Measurements from ENCODE around the gene SAMD14. TPM values are rescaled to one million over a fixed set of nuclear protein-coding genes. Genes with fewer than 3 reads are reported as not detected.
A peak's percentile ranks its signal among the peaks of the same experiment; 100 is the strongest.

The SAMD14 gene
- total RNA-seq, 2 experiments from 2014 or later, result 0.47 to 1.3 TPM

GRCh38 chr17:50152736-50153135 is 22.8 kb upstream of the SAMD14 start:
- Mint-ChIP-seq H3K9me3 (no peaks in the 10 kb centered on the region), H3K27me3 (no peaks in the 10 kb centered on the region)

GRCh38 chr17:50151937-50152547 is 22.1 kb upstream of the SAMD14 start:
- H3K4me1 Mint-ChIP-seq (ENCODE audit: low read depth), result peaks cover 34% of the 10 kb centered on the region
- peak; percentile 7 for ATAC-seq
- intact Hi-C loops (cut with micrococcal nuclease), result no loop called here
- H3K4me3 Mint-ChIP-seq, result peak overlapping the region; percentile 82
- no peak for TF ChIP-seq CTCF (IDR thresholded peaks at IDR 0.05)
- POLR2A ChIA-PET, result interaction anchor here (0.6 to 7.0 kb wide), 11 partner anchors 9 to 269 kb away, joined by 3 to 64 read pairs (median 4); partner anchors contain the start of gene SGCA
- H3K27ac Mint-ChIP-seq, result peak overlapping the region; percentile 96
- peak; percentile 75 for DNase-seq
- H3K27me3 Mint-ChIP-seq, result no peaks in the 10 kb centered on the region
- H3K36me3 Mint-ChIP-seq (ENCODE audit: low read depth), result peaks cover 14% of the 10 kb centered on the region
- no peaks in the 10 kb centered on the region for H3K9me3 Mint-ChIP-seq
- CTCF ChIA-PET, result interaction anchor here (1.0 to 9.6 kb wide), 11 partner anchors 9 to 65 kb away, joined by 3 to 102 read pairs (median 6); partner anchors contain the start of genes PDK2 and SAMD14

More at GRCh38 chr17:50152736-50153135, 22.8 kb upstream of the SAMD14 start:
- TF ChIP-seq CTCF (IDR thresholded peaks at IDR 0.05), result no peak
- Mint-ChIP-seq H3K4me3 (no peak overlapping the region), H3K27ac (peak overlapping the region; percentile 96), H3K4me1 (ENCODE audit: low read depth) (peaks cover 27% of the 10 kb centered on the region), H3K36me3 (ENCODE audit: low read depth) (peaks cover 10% of the 10 kb centered on the region)
- ChIA-PET POLR2A (interaction anchor here (0.6 to 7.0 kb wide), 8 partner anchors 9 to 269 kb away, joined by 3 to 64 read pairs (median 4); partner anchors contain the start of gene SGCA), CTCF (interaction anchor here (1.0 to 9.6 kb wide), 8 partner anchors 9 to 59 kb away, joined by 3 to 102 read pairs (median 7); partner anchors contain the start of gene PDK2)
- no peak for DNase-seq
- no peak for ATAC-seq
- intact Hi-C loops (cut with micrococcal nuclease), result no loop called here

- CTCF ChIA-PET, result interaction anchor here (1.2 to 9.6 kb wide), 11 partner anchors 7 to 64 kb away, joined by 3 to 102 read pairs (median 6); partner anchors contain the start of genes PDK2 and SAMD14
- Mint-ChIP-seq H3K27ac (peak overlapping the region; percentile 96), H3K4me3 (peak overlapping the region; percentile 82), H3K9me3 (no peaks in the 10 kb centered on the region), H3K36me3 (ENCODE audit: low read depth) (peaks cover 20% of the 10 kb centered on the region), H3K4me1 (ENCODE audit: low read depth) (peaks cover 41% of the 10 kb centered on the region), H3K27me3 (no peaks in the 10 kb centered on the region)
- POLR2A ChIA-PET, result interaction anchor here (0.6 to 7.0 kb wide), 10 partner anchors 7 to 270 kb away, joined by 3 to 64 read pairs (median 4); partner anchors contain the start of gene SGCA
- DNase-seq (peak; percentile 94), ATAC-seq (peak; percentile 75)
- no peak for TF ChIP-seq CTCF (IDR thresholded peaks at IDR 0.05)
- intact Hi-C loops (cut with micrococcal nuclease), result no loop called here
These were observed 21.3 kb upstream of the SAMD14 start for GRCh38 chr17:50151041-50151936.

GRCh38 chr17:50150354-50151040 is 20.5 kb upstream of the SAMD14 start, which contains the start of gene PPP1R9B:
Gene PPP1R9B (minus strand): TSS chr17:50150677. CDS start chr17:50150513, 164 bp downstream.
- Mint-ChIP-seq H3K4me1 (ENCODE audit: low read depth) (peaks cover 46% of the 10 kb centered on the region), H3K27me3 (no peaks in the 10 kb centered on the region), H3K4me3 (peak within 1 kb of the TSS; percentile 82), H3K27ac (peak within 1 kb of the TSS; percentile 96), H3K36me3 (ENCODE audit: low read depth) (peaks cover 21% of the 10 kb centered on the region), H3K9me3 (no peaks in the 10 kb centered on the region)
- ChIA-PET CTCF (interaction anchor here (0.9 to 9.6 kb wide), 10 partner anchors 8 to 57 kb away, joined by 3 to 102 read pairs (median 6); partner anchors contain the start of genes PDK2, SAMD14 and SGCA), POLR2A (interaction anchor here (0.6 to 7.0 kb wide), 5 partner anchors 8 to 56 kb away, joined by 4 to 64 read pairs (median 5); no protein-coding TSS in a partner anchor)
- intact Hi-C loops (cut with micrococcal nuclease), result no loop called here
- no peak for TF ChIP-seq CTCF (IDR thresholded peaks at IDR 0.05)
- peak; percentile 0 for ATAC-seq
- DNase-seq, result no peak

All from activated CD8-positive, alpha-beta T cell treated with anti-CD3 and anti-CD28 coated beads for 36 hours (primary cell).